ENCODE measurements around the gene AFDN. TPM values are rescaled to one million over a fixed set of nuclear protein-coding genes. Genes with fewer than 3 reads are reported as not detected.
A peak's percentile ranks its signal among the peaks of the same experiment; 100 is the strongest.

The AFDN gene
- total RNA-seq, 1 donor from 2014 or later: 40.8 TPM

- no peak for DNase-seq
- Mint-ChIP-seq H3K27me3 (peaks cover 46% of the 10 kb centered on the region), H3K4me1 (peaks cover 2% of the 10 kb centered on the region), H3K9me3 (no peaks in the 10 kb centered on the region), H3K27ac (no peak overlapping the region), H3K36me3 (ENCODE audit: low read depth) (no peaks in the 10 kb centered on the region), H3K4me3 (no peak overlapping the region)
- intact Hi-C loops (cut with micrococcal nuclease): no loop called here
Measured at GRCh38 chr6:167791091-167791779, 35.5 kb upstream of the AFDN start.

GRCh38 chr6:167791780-167792478 lies 34.8 kb upstream of the AFDN start:
- intact Hi-C loops (cut with micrococcal nuclease): no loop called here
- H3K9me3 Mint-ChIP-seq: no peaks in the 10 kb centered on the region
- peaks cover 3% of the 10 kb centered on the region for H3K4me1 Mint-ChIP-seq
- H3K27me3 Mint-ChIP-seq: peaks cover 49% of the 10 kb centered on the region
- no peak for DNase-seq
- H3K4me3 Mint-ChIP-seq: no peak overlapping the region
- H3K36me3 Mint-ChIP-seq (ENCODE audit: low read depth): no peaks in the 10 kb centered on the region
- no peak overlapping the region for H3K27ac Mint-ChIP-seq

- Mint-ChIP-seq H3K4me1 (peaks cover 3% of the 10 kb centered on the region), H3K36me3 (ENCODE audit: low read depth) (no peaks in the 10 kb centered on the region), H3K27me3 (peaks cover 53% of the 10 kb centered on the region), H3K27ac (no peak overlapping the region), H3K4me3 (no peak overlapping the region), H3K9me3 (no peaks in the 10 kb centered on the region)
- no peak for DNase-seq
- intact Hi-C loops (cut with micrococcal nuclease): no loop called here
Measured at GRCh38 chr6:167793421-167793820, 33.3 kb upstream of the AFDN start.

- Mint-ChIP-seq H3K36me3 (ENCODE audit: low read depth) (no peaks in the 10 kb centered on the region), H3K4me1 (peaks cover 3% of the 10 kb centered on the region), H3K27me3 (peaks cover 56% of the 10 kb centered on the region), H3K9me3 (no peaks in the 10 kb centered on the region), H3K4me3 (no peak overlapping the region), H3K27ac (no peak overlapping the region)
- DNase-seq: no peak
- intact Hi-C loops (cut with micrococcal nuclease): no loop called here
Measured at GRCh38 chr6:167794161-167795157, 32.3 kb upstream of the AFDN start.

- no peaks in the 10 kb centered on the region for H3K9me3 Mint-ChIP-seq
Measured at GRCh38 chr6:167795321-167795811, 31.3 kb upstream of the AFDN start.

GRCh38 chr6:167795874-167796191 lies 30.9 kb upstream of the AFDN start:
- H3K27ac Mint-ChIP-seq: no peak overlapping the region
- no peaks in the 10 kb centered on the region for H3K9me3 Mint-ChIP-seq
- DNase-seq: no peak
- peaks cover 3% of the 10 kb centered on the region for H3K4me1 Mint-ChIP-seq
- H3K4me3 Mint-ChIP-seq: no peak overlapping the region
- no peaks in the 10 kb centered on the region for H3K36me3 Mint-ChIP-seq (ENCODE audit: low read depth)
- H3K27me3 Mint-ChIP-seq: peaks cover 58% of the 10 kb centered on the region
- intact Hi-C loops (cut with micrococcal nuclease): no loop called here

More at GRCh38 chr6:167795321-167795811, 31.3 kb upstream of the AFDN start:
- no peak overlapping the region for H3K4me3 Mint-ChIP-seq
- no peak overlapping the region for H3K27ac Mint-ChIP-seq
- DNase-seq: no peak
- H3K36me3 Mint-ChIP-seq (ENCODE audit: low read depth): no peaks in the 10 kb centered on the region
- H3K4me1 Mint-ChIP-seq: peaks cover 3% of the 10 kb centered on the region
- intact Hi-C loops (cut with micrococcal nuclease): no loop called here
- H3K27me3 Mint-ChIP-seq: peaks cover 60% of the 10 kb centered on the region

- Mint-ChIP-seq H3K36me3 (ENCODE audit: low read depth) (no peaks in the 10 kb centered on the region), H3K4me1 (peaks cover 3% of the 10 kb centered on the region), H3K4me3 (peak overlapping the region; percentile 38), H3K27me3 (peaks cover 60% of the 10 kb centered on the region), H3K27ac (no peak overlapping the region), H3K9me3 (no peaks in the 10 kb centered on the region)
- intact Hi-C loops (cut with micrococcal nuclease): no loop called here
- no peak for DNase-seq
Measured at GRCh38 chr6:167796192-167796981, 30.3 kb upstream of the AFDN start.

GRCh38 chr6:167797011-167797471 lies 29.7 kb upstream of the AFDN start:
- Mint-ChIP-seq H3K4me3 (peak overlapping the region; percentile 38), H3K4me1 (peaks cover 3% of the 10 kb centered on the region), H3K9me3 (no peaks in the 10 kb centered on the region), H3K27me3 (peaks cover 64% of the 10 kb centered on the region), H3K27ac (no peak overlapping the region), H3K36me3 (ENCODE audit: low read depth) (no peaks in the 10 kb centered on the region)
- intact Hi-C loops (cut with micrococcal nuclease): no loop called here
- no peak for DNase-seq

GRCh38 chr6:167797476-167798265 lies 29.0 kb upstream of the AFDN start:
- peaks cover 3% of the 10 kb centered on the region for H3K4me1 Mint-ChIP-seq
- H3K27ac Mint-ChIP-seq: no peak overlapping the region
- no peaks in the 10 kb centered on the region for H3K9me3 Mint-ChIP-seq
- H3K36me3 Mint-ChIP-seq (ENCODE audit: low read depth): no peaks in the 10 kb centered on the region
- DNase-seq: no peak
- no peak overlapping the region for H3K4me3 Mint-ChIP-seq
- peaks cover 64% of the 10 kb centered on the region for H3K27me3 Mint-ChIP-seq
- intact Hi-C loops (cut with micrococcal nuclease): no loop called here

GRCh38 chr6:167798453-167798852 lies 28.3 kb upstream of the AFDN start:
- intact Hi-C loops (cut with micrococcal nuclease): no loop called here
- peaks cover 3% of the 10 kb centered on the region for H3K4me1 Mint-ChIP-seq
- no peaks in the 10 kb centered on the region for H3K9me3 Mint-ChIP-seq
- no peak overlapping the region for H3K27ac Mint-ChIP-seq
- H3K4me3 Mint-ChIP-seq: no peak overlapping the region
- peaks cover 63% of the 10 kb centered on the region for H3K27me3 Mint-ChIP-seq
- no peak for DNase-seq
- no peaks in the 10 kb centered on the region for H3K36me3 Mint-ChIP-seq (ENCODE audit: low read depth)

GRCh38 chr6:167799033-167799821 lies 27.5 kb upstream of the AFDN start:
- no peak for DNase-seq
- Mint-ChIP-seq H3K27me3 (peaks cover 58% of the 10 kb centered on the region), H3K4me3 (no peak overlapping the region), H3K4me1 (peaks cover 3% of the 10 kb centered on the region), H3K36me3 (ENCODE audit: low read depth) (no peaks in the 10 kb centered on the region), H3K27ac (no peak overlapping the region), H3K9me3 (no peaks in the 10 kb centered on the region)
- intact Hi-C loops (cut with micrococcal nuclease): no loop called here

- Mint-ChIP-seq H3K27me3 (peaks cover 51% of the 10 kb centered on the region), H3K4me1 (peaks cover 3% of the 10 kb centered on the region), H3K9me3 (no peaks in the 10 kb centered on the region), H3K4me3 (no peak overlapping the region), H3K36me3 (ENCODE audit: low read depth) (no peaks in the 10 kb centered on the region), H3K27ac (no peak overlapping the region)
- no peak for DNase-seq
- intact Hi-C loops (cut with micrococcal nuclease): no loop called here
Measured at GRCh38 chr6:167800549-167800948, 26.2 kb upstream of the AFDN start.
